Naive thymus-derived CD4-positive, alpha-beta T cell (primary cell): ENCODE results near the gene ABR. TPM values are rescaled to one million over a fixed set of nuclear protein-coding genes. Genes with fewer than 3 reads are reported as not detected.

Experiments
- microRNA-seq: library from miRNA; unstranded; fragments of <30 nt; microRNA quantifications from one replicate; pipeline ENCODE4 v1.2.0, GENCODE V29; 2022; ENCODE audit warnings: borderline microRNAs expressed
- polyA plus RNA-seq, 2 donors: library from polyadenylated mRNA; unstranded; fragments of 300-500 nt; fragmentation: Illumina TruSeq; gene quantifications; one replicate each; pipeline ENCODE4 v1.2.3, GENCODE V29; 2021
- total RNA-seq, 6 experiments: library from RNA in 5 of 6; stranded (reverse) in 5 of 6; gene quantifications; 1 replicate in 5 of 6; 2 replicates in 1 of 6; pipeline ENCODE4 v1.2.3 and lab custom pipeline; 2021 to 2026

ABR gene
- total and polyA plus RNA-seq, 7 experiments from 2014 or later = 13.1 to 152 (median 139) TPM

Small RNAs within 50 kb of the gene (microRNA-seq; reads per million reads assigned to microRNA genes)
- gene MIR3183 = not detected

Other genes with a start within 250 kb of the ABR start
- under 1 TPM in 4 of 5 experiments, not detected in 1; 0.10 to 0.84 (median 0.36) TPM for gene NXN, start 200.2 kb downstream of the ABR start, total RNA-seq
- gene NXN, start 200.2 kb downstream of the ABR start, polyA plus RNA-seq = under 1 TPM in 1 of 2 donors, not detected in 1; 0.22 TPM
- gene TIMM22, start 182.9 kb downstream of the ABR start, total RNA-seq = 10 to 100 TPM in 3 of 5 experiments, 1 to 10 TPM in 2; 8.3 to 13.5 (median 11.3) TPM
- 10 to 100 TPM; 24.9 to 27.9 TPM for gene TIMM22, start 182.9 kb downstream of the ABR start, polyA plus RNA-seq
- not detected for gene BHLHA9, start 90.5 kb upstream of the ABR start, total RNA-seq
- gene BHLHA9, start 90.5 kb upstream of the ABR start, polyA plus RNA-seq = not detected
- under 1 TPM in 1 of 5 experiments, not detected in 4; 0.65 TPM for gene TRARG1, start 99.7 kb upstream of the ABR start, total RNA-seq
- gene TRARG1, start 99.7 kb upstream of the ABR start, polyA plus RNA-seq = not detected
- gene YWHAE, start 220.2 kb upstream of the ABR start, total RNA-seq = 100 to 1,000 TPM; 119 to 317 (median 127) TPM
- gene YWHAE, start 220.2 kb upstream of the ABR start, polyA plus RNA-seq = 10 to 100 TPM; 30.6 to 37.3 TPM